Smooth muscle cell (in vitro differentiated cells): ENCODE measurements around the gene CDH23. TPM values are rescaled to one million over a fixed set of nuclear protein-coding genes. Genes with fewer than 3 reads are reported as not detected.

Source experiments
- DNase-seq: peaks from one replicate; lab custom pipeline; 2025; ENCODE audit not compliant: unreplicated experiment; lab: John Stamatoyannopoulos, UW
- H2AFZ ChIP-seq: fragments of 200-600 bp; sonication (generic); 2 replicates; pipeline ENCODE4 v1.6.0; 2016; ENCODE audit warnings: antibody characterized with exemption, low read depth, mild to moderate bottlenecking
- H3F3A ChIP-seq: fragments of 200-600 bp; sonication (generic); 2 replicates; pipeline ENCODE4 v1.6.0; 2017; ENCODE audit warnings: antibody characterized with exemption, low read depth
- H3K27ac ChIP-seq: fragments of 200-600 bp; sonication (generic); 2 replicates; pipeline ENCODE4 v1.5.1; 2016; ENCODE audit warnings: low read depth, mild to moderate bottlenecking
- H3K27me3 ChIP-seq: fragments of 200-600 bp; sonication (generic); 2 replicates; pipeline ENCODE4 v1.6.1; 2016; ENCODE audit warnings: low read depth, mild to moderate bottlenecking
- H3K36me3 ChIP-seq: fragments of 200-600 bp; sonication (generic); 2 replicates; pipeline ENCODE4 v1.5.1; 2016; ENCODE audit warnings: low read depth
- H3K4me1 ChIP-seq: fragments of 200-600 bp; sonication (generic); 2 replicates; pipeline ENCODE4 v1.5.1; 2016; ENCODE audit warnings: low read depth
- H3K4me2 ChIP-seq: fragments of 200-600 bp; sonication (generic); 2 replicates; pipeline ENCODE4 v1.6.0; 2016; ENCODE audit warnings: mild to moderate bottlenecking
- H3K4me3 ChIP-seq: fragments of 200-600 bp; sonication (generic); 2 replicates; pipeline ENCODE4 v1.5.1; 2016; ENCODE audit warnings: mild to moderate bottlenecking
- H3K79me2 ChIP-seq: fragments of 200-600 bp; sonication (generic); 2 replicates; pipeline ENCODE4 v1.6.0; 2016; ENCODE audit warnings: low read depth, mild to moderate bottlenecking
- H3K9ac ChIP-seq: fragments of 200-600 bp; sonication (generic); 2 replicates; pipeline ENCODE4 v1.6.0; 2016; ENCODE audit warnings: low read depth
- H3K9me3 ChIP-seq: fragments of 200-600 bp; sonication (generic); replicated peaks from 2 replicates; pipeline ENCODE4 v1.5.1; 2016; ENCODE audit warnings: low read depth
- H4K20me1 ChIP-seq: fragments of 200-600 bp; sonication (generic); 2 replicates; pipeline ENCODE4 v1.6.0; 2016; ENCODE audit warnings: low read depth
- CTCF ChIP-seq: fragments of 200-600 bp; sonication (generic); IDR thresholded peaks from 2 replicates; pipeline ENCODE4 v1.5.1; 2017; ENCODE audit warnings: borderline replicate concordance, mild to moderate bottlenecking, antibody characterized with exemption; ENCODE audit not compliant: insufficient read depth, poor library complexity, severe bottlenecking
- WGBS: methylation state at CpG from one replicate; pipeline ENCODE4 v1.1.7; 2016; ENCODE audit warnings: low lambda C conversion rate; 5-methylcytosine and 5-hydroxymethylcytosine counted together
- polyA plus RNA-seq: library from polyadenylated mRNA; unstranded; fragments of >200 nt; fragmentation: Nextera tagmentation; extraction: Ambion mirVana; gene quantifications from 2 replicates; pipeline ENCODE4 v1.2.1, GENCODE V29; 2016
- total RNA-seq: library from RNA; depleted of rRNA; stranded (reverse); fragments of >200 nt; gene quantifications from 2 replicates; pipeline ENCODE4 v1.2.3, GENCODE V29; 2014

The CDH23 gene
- total and polyA plus RNA-seq, 2 experiments from 2014 or later = 0.99 to 2.5 TPM

- WGBS = 89% methylated on average over 10 of the region's 10 CpGs
- no peak overlapping the region for H2AFZ ChIP-seq
- no peaks in the 10 kb centered on the region for H3K79me2 ChIP-seq
- H4K20me1 ChIP-seq = no peaks in the 10 kb centered on the region
- no peaks in the 10 kb centered on the region for H3F3A ChIP-seq
- DNase-seq = no peak
- H3K4me1 ChIP-seq = no peaks in the 10 kb centered on the region
- no peak overlapping the region for H3K27ac ChIP-seq
- no peaks in the 10 kb centered on the region for H3K36me3 ChIP-seq
- H3K4me2 ChIP-seq = no peak overlapping the region
- peaks cover 17% of the 10 kb centered on the region for H3K27me3 ChIP-seq
- no peak overlapping the region for H3K4me3 ChIP-seq
- no peaks in the 10 kb centered on the region for H3K9me3 ChIP-seq
- H3K9ac ChIP-seq = no peak overlapping the region
- TF ChIP-seq CTCF = no peak
Measured at GRCh38 chr10:71433768-71434744, 37.3 kb downstream of the CDH23 start.

- H3K79me2 ChIP-seq = no peaks in the 10 kb centered on the region
- H3K4me2 ChIP-seq = no peak overlapping the region
- no peaks in the 10 kb centered on the region for H3K4me1 ChIP-seq
- WGBS = 81% methylated on average over 4 of the region's 4 CpGs
- H3K9ac ChIP-seq = no peak overlapping the region
- H3K36me3 ChIP-seq = no peaks in the 10 kb centered on the region
- H3F3A ChIP-seq = no peaks in the 10 kb centered on the region
- H2AFZ ChIP-seq = no peak overlapping the region
- no peaks in the 10 kb centered on the region for H4K20me1 ChIP-seq
- no peaks in the 10 kb centered on the region for H3K9me3 ChIP-seq
- no peak for TF ChIP-seq CTCF
- no peak overlapping the region for H3K27ac ChIP-seq
- H3K4me3 ChIP-seq = no peak overlapping the region
- H3K27me3 ChIP-seq = peaks cover 12% of the 10 kb centered on the region
- no peak for DNase-seq
Measured at GRCh38 chr10:71434760-71435394, 38.2 kb downstream of the CDH23 start.

GRCh38 chr10:71435571-71436267 is 39.0 kb downstream of the CDH23 start:
- H3F3A ChIP-seq = no peaks in the 10 kb centered on the region
- no peaks in the 10 kb centered on the region for H4K20me1 ChIP-seq
- TF ChIP-seq CTCF = no peak
- no peaks in the 10 kb centered on the region for H3K4me1 ChIP-seq
- no peak overlapping the region for H2AFZ ChIP-seq
- H3K9ac ChIP-seq = no peak overlapping the region
- H3K4me2 ChIP-seq = no peak overlapping the region
- H3K4me3 ChIP-seq = no peak overlapping the region
- no peaks in the 10 kb centered on the region for H3K36me3 ChIP-seq
- WGBS = 92% methylated on average over 6 of the region's 6 CpGs
- H3K79me2 ChIP-seq = no peaks in the 10 kb centered on the region
- no peak for DNase-seq
- H3K27ac ChIP-seq = no peak overlapping the region
- H3K27me3 ChIP-seq = peaks cover 10% of the 10 kb centered on the region
- no peaks in the 10 kb centered on the region for H3K9me3 ChIP-seq
